Stimulated activated CD8-positive, alpha-beta memory T cell treated with anti-CD3 and anti-CD28 coated beads, Interleukin-2, amount 100 ng/mL, for 48 hours (primary cell): Measurements from ENCODE around the gene NBAS.
"Not testable (repeated sequence)": the region's sequence is repeated elsewhere in the genome, so short reads cannot be mapped to it uniquely, and the experiment has no call there.

Source experiments
- DNase-seq, 2 donors: peaks; one replicate each; pipeline ENCODE4 v3.0.0-alpha.2; 2020; ENCODE audit warnings: low read depth in 2 of 2

Gene NBAS

GRCh38 chr2:15210542-15210941, 350.6 kb downstream of the NBAS start:
- not testable (repeated sequence) for DNase-seq

GRCh38 chr2:15206419-15206818, 354.7 kb downstream of the NBAS start:
- no peak for DNase-seq

- DNase-seq: peak in 1 of 2 donors; percentile 0
These were observed 355.6 kb downstream of the NBAS start for GRCh38 chr2:15205562-15205961.

- no peak for DNase-seq
These were observed 360.1 kb downstream of the NBAS start for GRCh38 chr2:15201009-15201408.

- DNase-seq: no peak
These were observed 360.6 kb downstream of the NBAS start for GRCh38 chr2:15200581-15200980.

GRCh38 chr2:15198051-15198450, 363.1 kb downstream of the NBAS start:
- no peak for DNase-seq

- no peak for DNase-seq
These were observed 365.3 kb downstream of the NBAS start for GRCh38 chr2:15195813-15196212.

GRCh38 chr2:15191789-15192188, 369.3 kb downstream of the NBAS start:
- DNase-seq: no peak

GRCh38 chr2:15189216-15189615, 371.9 kb downstream of the NBAS start:
- DNase-seq: no peak

- no peak for DNase-seq
These were observed 373.4 kb downstream of the NBAS start for GRCh38 chr2:15187702-15188101.

GRCh38 chr2:15186118-15186517, 375.0 kb downstream of the NBAS start:
- no peak for DNase-seq

GRCh38 chr2:15184491-15184890, 376.6 kb downstream of the NBAS start:
- DNase-seq: no peak

- no peak for DNase-seq
These were observed 378.9 kb downstream of the NBAS start for GRCh38 chr2:15182275-15182674.

- no peak for DNase-seq
These were observed 379.9 kb downstream of the NBAS start for GRCh38 chr2:15181092-15181745.

GRCh38 chr2:15180379-15180778, 380.8 kb downstream of the NBAS start:
- no peak for DNase-seq

GRCh38 chr2:15178946-15179345, 382.2 kb downstream of the NBAS start:
- no peak for DNase-seq

GRCh38 chr2:15177103-15177502, 384.0 kb downstream of the NBAS start:
- peak; percentile 20 to 44 for DNase-seq

GRCh38 chr2:15176604-15177003, 384.5 kb downstream of the NBAS start:
- DNase-seq: no peak

- DNase-seq: no peak
These were observed 386.6 kb downstream of the NBAS start for GRCh38 chr2:15174567-15174966.

GRCh38 chr2:15173501-15173900, 387.6 kb downstream of the NBAS start:
- DNase-seq: no peak

GRCh38 chr2:15172825-15173224, 388.3 kb downstream of the NBAS start:
- DNase-seq: no peak

GRCh38 chr2:15170070-15170775, 390.9 kb downstream of the NBAS start:
- DNase-seq: no peak

GRCh38 chr2:15169326-15170069, 391.6 kb downstream of the NBAS start:
- DNase-seq: no peak
